Suppressor macrophage (primary cell): ENCODE measurements around the gene ZNF438.
A peak's percentile ranks its signal among the peaks of the same experiment; 100 is the strongest.
"Not testable (repeated sequence)": the region's sequence is repeated elsewhere in the genome, so short reads cannot be mapped to it uniquely, and the experiment has no call there.

Experiments
- DNase-seq, 4 experiments: peaks; one replicate each; pipeline ENCODE4 v3.0.0-alpha.2; 2020 to 2022

ZNF438 gene

GRCh38 chr10:31051703-31052102 is 20.0 kb upstream of the ZNF438 start:
- no peak for DNase-seq

DNA sequence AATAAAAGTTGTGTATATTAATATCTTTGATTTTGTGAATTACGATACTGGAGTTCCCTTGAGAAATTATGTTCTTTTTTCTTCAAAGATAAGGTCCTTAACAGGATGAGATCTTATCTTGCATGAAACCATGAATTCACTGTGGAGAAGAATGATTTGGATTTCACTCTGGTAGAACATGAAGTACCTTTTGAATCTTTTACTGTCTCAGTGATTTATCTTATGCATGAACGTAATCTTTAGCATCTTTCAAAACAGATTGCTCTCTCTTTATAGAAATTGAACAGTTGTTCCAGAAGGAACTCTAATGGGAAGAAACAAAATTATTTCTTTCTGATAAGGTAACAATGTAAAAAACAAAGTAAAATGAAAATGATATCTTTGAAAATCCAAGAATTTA is 11.0 kb upstream of the ZNF438 start:
- DNase-seq, result no peak

GRCh38 chr10:31041011-31041410 is 9.3 kb upstream of the ZNF438 start:
- no peak for DNase-seq

GRCh38 chr10:31039006-31039405 is 7.3 kb upstream of the ZNF438 start:
- peak in 3 of 4 experiments; percentile 34 to 61 (median 50) for DNase-seq

GRCh38 chr10:31037749-31038148 is 6.1 kb upstream of the ZNF438 start:
- peak in 2 of 4 experiments; percentile 16 to 27 for DNase-seq

- no peak for DNase-seq
Measured at GRCh38 chr10:31036209-31036608, 4.5 kb upstream of the ZNF438 start.

GRCh38 chr10:31035266-31035798 is 3.7 kb upstream of the ZNF438 start:
- no peak for DNase-seq

DNA sequence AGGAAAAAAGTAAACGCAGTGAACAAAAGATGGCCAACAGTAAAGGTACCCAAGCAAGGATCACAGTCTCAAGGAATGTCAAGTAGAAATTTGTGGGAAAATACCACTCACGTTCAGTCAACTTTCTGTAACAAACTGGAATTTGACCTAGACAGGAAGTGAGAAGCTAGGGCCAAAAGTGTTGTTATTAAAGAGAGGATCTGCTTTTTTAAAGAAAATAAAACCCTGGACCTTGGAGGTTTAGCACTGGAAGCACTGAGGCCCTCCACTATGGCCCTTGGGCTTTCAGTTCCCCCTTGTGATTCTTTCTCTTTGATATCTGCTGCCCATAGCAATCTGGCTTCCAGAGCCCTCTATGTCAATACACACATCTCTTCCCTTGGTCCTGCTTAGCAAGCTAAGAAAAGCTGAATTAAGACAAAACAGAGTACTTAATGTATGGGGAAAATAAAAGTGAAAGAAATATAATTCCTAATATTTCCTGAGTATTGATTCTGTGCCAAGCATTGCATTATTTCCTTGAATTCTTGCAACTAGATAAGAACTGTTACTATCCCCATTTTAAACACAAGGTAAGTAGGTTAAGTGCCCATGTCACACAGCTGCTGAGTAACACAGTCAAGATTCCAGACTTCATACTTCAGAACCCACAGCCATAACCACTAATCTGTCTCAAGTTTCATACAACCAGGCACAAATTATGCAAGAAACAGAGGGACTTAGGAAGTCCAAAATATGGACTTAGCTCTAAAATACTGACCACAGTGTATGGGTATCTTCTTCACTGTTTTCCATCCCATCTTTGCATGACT is 2.6 kb upstream of the ZNF438 start:
- peak; percentile 6 to 51 (median 19) for DNase-seq

- peak in 3 of 4 experiments; percentile 26 to 48 (median 29) for DNase-seq
Measured at GRCh38 chr10:31033147-31033546, 1.5 kb upstream of the ZNF438 start.

DNA sequence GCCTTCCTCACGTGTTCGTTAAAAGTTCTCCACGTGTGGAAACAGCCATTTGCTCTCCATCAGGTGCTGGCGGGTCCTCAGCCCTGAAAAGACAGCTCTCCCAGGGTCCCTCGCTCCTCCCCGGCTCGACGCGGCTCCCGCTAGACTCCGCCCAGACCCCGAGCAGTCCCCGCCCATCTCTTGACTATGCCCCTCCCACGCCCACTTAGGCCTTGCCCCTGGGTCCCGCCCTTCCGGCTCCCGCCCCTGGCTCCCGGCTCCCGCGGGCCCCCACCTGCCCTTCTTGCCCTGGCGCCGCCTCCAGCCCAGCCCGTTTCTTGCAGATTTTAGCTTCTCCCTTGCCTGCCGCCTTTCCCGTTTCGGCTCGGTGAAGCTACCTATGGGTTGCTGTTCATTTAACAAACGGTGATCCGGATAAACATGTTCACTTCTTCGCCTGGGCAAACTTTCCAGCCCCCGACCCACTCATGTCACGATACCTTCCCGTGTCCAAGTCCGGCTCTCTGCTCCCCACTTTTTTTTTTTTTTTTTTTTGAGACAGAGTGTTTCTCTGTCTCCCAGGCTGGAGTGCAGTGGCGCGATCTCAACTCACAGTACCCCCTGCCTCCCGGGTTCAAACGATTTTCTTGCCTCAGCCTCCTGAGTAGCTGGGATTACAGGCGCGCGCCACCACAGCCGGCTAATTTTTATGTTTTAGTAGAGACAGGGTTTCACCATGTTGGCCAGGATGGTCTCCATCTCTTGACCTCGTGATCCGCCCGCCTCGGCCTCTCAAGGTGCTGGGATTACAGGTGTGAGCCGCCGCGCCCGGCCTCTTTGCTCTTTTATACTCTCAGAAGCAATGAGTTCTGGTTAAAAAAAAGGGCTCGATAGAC is 830 bp upstream of the ZNF438 start:
- peak; percentile 98 to 99 (median 98) for DNase-seq

DNA sequence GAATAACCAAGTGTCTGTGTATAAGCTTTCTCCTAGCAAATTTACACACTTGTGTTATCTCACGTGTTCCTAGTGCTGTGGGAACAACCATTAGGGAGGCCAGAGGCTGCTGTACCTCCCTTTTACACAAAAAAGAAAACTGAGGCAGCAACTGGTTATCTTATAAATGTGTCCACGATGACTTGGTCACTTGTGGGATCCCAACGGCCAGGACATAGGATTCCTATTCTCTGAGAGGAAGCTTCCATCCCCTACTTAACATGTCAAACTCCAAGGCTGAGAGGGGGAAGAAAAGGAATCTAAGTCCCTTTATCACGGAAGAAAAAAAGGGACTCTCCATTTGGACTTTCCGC is 484 bp downstream of the ZNF438 start:
- DNase-seq, result peak in 1 of 4 experiments; percentile 4

DNA sequence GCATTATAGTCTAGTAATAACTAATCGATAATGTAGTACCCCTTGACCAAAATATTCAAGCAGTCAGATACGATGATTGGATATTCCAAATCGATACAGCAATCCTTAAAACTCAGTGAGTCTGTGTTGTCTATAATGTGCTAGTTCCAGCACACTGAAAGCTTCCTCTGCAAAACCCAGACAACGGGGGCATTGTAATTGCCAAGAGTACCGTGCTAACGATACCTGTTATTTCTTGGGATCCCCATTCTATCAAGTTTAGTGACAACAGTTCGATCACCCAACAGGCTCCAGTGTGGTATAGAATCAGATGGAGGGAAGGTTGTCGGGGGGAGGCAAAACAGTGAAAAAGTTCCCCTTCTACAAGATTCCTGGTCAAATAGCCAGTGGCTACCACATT is 865 bp downstream of the ZNF438 start:
- DNase-seq, result no peak

GRCh38 chr10:31030260-31030659 is 1.4 kb downstream of the ZNF438 start:
- no peak for DNase-seq

- no peak for DNase-seq
Measured at GRCh38 chr10:31028081-31028480, 3.6 kb downstream of the ZNF438 start.

- not testable (repeated sequence) for DNase-seq
Measured at GRCh38 chr10:31026279-31026678, 5.4 kb downstream of the ZNF438 start.

- no peak for DNase-seq
Measured at GRCh38 chr10:31025142-31025541, 6.5 kb downstream of the ZNF438 start.

DNA sequence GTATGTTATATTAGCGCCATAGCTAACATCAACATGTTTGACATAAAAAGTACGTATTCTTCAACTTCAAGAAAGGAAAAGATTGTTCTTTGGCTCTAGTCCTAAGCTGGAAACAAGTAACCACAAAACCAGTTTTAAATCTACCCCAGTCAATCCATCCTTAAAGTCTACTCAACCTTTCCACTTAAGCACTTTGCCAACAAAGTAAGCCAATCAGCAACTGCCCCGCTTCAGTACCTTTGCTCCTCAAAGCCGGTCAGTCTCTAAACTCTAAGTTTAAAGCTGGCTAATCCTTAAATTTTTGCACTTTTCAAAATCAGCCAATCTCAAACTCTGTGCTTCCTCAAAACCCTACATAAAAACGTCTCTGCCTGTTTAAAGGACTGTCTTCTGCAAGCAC is 8.1 kb downstream of the ZNF438 start:
- no peak for DNase-seq

GRCh38 chr10:31020209-31020608 is 11.5 kb downstream of the ZNF438 start:
- no peak for DNase-seq

DNA sequence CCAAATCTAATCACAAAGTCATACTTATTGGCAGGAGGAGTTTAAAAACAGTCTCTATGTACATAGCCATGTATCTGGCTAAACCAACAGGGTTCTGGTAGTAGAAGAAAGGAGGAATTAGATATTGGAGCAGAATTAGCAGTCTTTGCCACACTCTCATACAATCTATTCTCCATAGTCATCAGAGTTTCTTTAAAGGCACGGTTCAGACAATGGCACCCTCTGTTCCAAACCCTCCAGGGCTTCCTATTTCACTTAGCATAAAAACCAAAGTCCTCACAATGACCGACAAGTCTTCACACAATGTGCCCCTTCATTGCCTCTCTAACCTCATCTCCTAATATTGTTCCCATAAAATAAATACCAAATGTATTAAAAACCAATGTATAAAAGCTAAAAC is 12.7 kb downstream of the ZNF438 start:
- no peak for DNase-seq

DNA sequence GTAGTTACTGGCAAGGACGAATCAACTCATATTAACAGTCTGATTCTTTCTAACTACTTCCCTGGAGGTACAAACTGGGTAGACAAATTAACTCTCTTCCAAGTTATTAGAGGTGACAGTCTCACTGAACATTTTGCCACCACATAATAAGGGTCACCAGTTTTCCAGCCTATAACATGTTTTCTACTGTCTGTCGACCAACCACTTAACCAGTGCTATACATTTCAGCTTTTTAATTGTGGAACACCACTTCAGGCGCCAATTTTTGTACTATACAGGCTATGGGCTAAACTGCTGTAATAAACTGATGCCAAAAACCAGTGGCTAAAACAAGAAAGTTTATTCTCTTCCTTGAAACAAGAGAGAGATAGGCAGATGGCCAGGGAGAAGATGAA is 13.3 kb downstream of the ZNF438 start:
- DNase-seq, result no peak

DNA sequence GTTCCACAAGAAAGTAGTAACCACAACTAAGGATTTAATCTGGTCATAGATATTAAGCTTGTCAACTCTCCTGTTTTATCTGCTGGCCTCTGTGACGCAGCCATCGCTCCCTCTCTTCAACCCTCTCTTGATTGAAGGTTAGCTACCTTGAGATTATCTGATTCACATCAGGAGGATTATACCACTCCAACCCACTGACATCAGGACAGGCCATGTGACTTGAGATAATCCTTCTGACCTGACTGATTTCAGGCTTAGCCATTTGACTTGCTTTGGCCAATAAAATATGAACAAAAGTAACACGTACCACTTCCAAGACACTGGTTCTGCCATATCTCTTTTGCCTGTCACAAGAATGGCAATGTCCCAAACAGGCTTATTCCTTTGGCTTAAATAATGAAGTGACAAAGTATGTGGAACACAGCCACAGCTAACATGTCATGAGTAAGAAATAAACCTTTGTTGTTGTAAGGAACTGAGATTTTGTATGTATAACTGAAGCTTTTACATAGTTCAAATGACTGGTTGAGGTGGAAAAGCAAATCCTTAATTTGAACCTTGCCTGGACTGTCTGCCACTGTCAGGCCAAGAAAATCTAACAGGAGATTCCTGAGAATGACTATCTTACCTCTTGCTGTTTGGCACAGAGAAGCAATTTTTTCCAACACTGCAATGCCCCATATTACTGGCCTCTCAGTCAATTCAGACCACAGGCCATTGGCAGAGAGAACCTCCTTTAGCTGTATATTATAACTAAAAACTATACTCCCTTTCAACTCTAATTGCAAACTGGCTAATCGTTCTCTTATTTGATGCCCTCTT is 13.9 kb downstream of the ZNF438 start:
- no peak for DNase-seq

GRCh38 chr10:31014161-31014875 is 17.3 kb downstream of the ZNF438 start:
- DNase-seq, result no peak
